Measurements from ENCODE around the gene IL6ST.

Gene IL6ST

DNA sequence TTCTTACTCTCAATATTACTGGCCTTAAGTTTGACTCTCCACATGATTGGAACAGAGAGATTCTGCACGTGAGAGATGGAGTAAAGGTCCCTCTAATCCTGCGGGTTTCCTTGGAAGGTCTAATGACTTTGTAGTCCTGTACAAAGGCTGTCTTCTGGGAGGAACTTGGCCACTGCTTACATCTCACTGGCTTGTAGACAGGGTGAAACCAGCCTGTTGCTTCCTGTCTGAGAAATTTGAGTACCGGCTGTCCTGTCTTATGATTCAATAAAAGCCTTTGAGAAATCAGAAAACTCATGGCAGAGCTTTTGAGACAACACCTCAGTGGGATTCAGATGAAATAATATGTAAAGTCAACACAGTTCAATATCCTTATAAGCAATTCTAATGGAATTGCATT, 100.6 kb downstream of the IL6ST start:
- no peak for DNase-seq (ENCODE audit: extremely low read depth, insufficient read length)
- Histone ChIP-seq H3K36me3 (ENCODE audit: control insufficient read depth, insufficient read depth, low read length) (no peaks in the 10 kb centered on the region), H3K4me3 (replicated peaks; ENCODE audit: low read depth, low read length) (no peak overlapping the region), H3K27me3 (replicated peaks; ENCODE audit: control insufficient read depth, insufficient read depth, low read length) (no peaks in the 10 kb centered on the region)
- TF ChIP-seq, protein P1, sequence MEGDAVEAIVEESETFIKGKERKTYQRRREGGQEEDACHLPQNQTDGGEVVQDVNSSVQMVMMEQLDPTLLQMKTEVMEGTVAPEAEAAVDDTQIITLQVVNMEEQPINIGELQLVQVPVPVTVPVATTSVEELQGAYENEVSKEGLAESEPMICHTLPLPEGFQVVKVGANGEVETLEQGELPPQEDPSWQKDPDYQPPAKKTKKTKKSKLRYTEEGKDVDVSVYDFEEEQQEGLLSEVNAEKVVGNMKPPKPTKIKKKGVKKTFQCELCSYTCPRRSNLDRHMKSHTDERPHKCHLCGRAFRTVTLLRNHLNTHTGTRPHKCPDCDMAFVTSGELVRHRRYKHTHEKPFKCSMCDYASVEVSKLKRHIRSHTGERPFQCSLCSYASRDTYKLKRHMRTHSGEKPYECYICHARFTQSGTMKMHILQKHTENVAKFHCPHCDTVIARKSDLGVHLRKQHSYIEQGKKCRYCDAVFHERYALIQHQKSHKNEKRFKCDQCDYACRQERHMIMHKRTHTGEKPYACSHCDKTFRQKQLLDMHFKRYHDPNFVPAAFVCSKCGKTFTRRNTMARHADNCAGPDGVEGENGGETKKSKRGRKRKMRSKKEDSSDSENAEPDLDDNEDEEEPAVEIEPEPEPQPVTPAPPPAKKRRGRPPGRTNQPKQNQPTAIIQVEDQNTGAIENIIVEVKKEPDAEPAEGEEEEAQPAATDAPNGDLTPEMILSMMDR (IDR thresholded peaks at IDR 0.05; ENCODE audit: insufficient read depth, low read length, poor library complexity, severe bottlenecking) = no peak

DNA sequence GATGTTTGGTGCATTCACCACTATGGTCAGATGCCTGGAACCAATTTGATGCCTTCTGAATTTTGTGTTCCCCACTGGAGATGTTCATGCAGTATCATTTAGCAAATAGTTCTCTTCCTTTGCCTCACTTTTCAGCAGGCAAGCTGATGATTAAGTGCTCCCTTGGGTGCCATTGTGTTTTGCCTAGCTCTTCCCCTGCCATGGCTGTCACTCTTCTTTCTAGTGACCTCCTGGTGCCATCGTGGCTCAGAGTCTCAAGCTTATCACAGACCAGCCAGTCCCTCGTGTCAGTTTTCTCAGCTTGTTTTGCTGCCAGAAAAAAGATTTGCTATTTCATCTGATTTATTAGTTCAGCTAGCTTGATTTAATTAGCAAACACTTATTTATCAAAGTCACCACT, 102.3 kb downstream of the IL6ST start:
- TF ChIP-seq, protein P1 (IDR thresholded peaks at IDR 0.05; ENCODE audit: insufficient read depth, low read length, poor library complexity, severe bottlenecking) = no peak
- H3K27me3 ChIP-seq (replicated peaks; ENCODE audit: control insufficient read depth, insufficient read depth, low read length) = no peaks in the 10 kb centered on the region
- H3K4me3 ChIP-seq (replicated peaks; ENCODE audit: low read depth, low read length) = no peak overlapping the region
- H3K36me3 ChIP-seq (ENCODE audit: control insufficient read depth, insufficient read depth, low read length) = no peaks in the 10 kb centered on the region
- no peak for DNase-seq (ENCODE audit: extremely low read depth, insufficient read length)

DNA sequence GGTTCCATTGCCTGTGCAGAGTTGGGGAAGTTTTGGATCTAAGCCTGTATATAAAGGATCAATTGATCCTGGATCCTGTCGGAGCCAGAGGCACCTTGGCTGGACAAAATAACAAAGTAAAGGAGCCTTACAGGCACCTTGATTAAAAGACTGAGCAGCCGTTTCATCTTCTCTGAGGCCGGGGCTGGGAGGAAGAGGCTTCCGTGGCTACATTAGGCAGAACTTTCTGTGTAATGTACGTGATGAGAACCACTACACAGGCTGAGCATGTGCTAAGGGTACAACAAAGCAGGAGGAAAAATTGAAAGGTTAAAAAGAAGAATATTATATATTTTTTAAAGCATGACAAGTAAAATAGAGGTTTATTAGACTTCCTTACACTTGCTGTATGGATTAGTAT, 106.6 kb downstream of the IL6ST start:
- TF ChIP-seq, protein P1 (IDR thresholded peaks at IDR 0.05; ENCODE audit: insufficient read depth, low read length, poor library complexity, severe bottlenecking) = no peak
- H3K36me3 ChIP-seq (ENCODE audit: control insufficient read depth, insufficient read depth, low read length) = no peaks in the 10 kb centered on the region
- H3K27me3 ChIP-seq (replicated peaks; ENCODE audit: control insufficient read depth, insufficient read depth, low read length) = no peaks in the 10 kb centered on the region
- H3K4me3 ChIP-seq (replicated peaks; ENCODE audit: low read depth, low read length) = no peak overlapping the region
- no peak for DNase-seq (ENCODE audit: extremely low read depth, insufficient read length)

DNA sequence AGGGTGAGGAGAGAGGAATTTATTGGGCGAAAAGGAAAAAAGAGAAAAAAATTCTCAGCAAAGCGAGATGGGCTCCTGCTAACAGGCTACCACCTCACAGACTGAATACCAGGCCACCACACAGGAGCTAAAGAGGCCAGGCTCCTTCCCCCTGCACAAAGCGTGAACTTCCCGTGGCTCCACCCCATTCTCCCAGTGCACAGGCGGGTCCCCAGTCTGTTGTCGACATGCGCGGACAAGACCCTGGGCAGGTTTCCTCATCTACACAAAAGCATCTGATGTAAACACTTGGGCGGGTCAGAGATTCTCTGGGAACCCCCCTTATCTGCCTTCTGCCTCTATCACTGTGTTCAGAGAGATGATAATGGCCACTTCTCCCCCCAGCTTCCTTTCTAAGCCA, 109.4 kb downstream of the IL6ST start:
- TF ChIP-seq, protein P1 (IDR thresholded peaks at IDR 0.05; ENCODE audit: insufficient read depth, low read length, poor library complexity, severe bottlenecking) = no peak
- H3K27me3 ChIP-seq (replicated peaks; ENCODE audit: control insufficient read depth, insufficient read depth, low read length) = no peaks in the 10 kb centered on the region
- no peak for DNase-seq (ENCODE audit: extremely low read depth, insufficient read length)
- no peaks in the 10 kb centered on the region for H3K36me3 ChIP-seq (ENCODE audit: control insufficient read depth, insufficient read depth, low read length)
- H3K4me3 ChIP-seq (replicated peaks; ENCODE audit: low read depth, low read length) = no peak overlapping the region

All from GM06990 (cell line).